ENCODE results near the gene LYST.
"Not testable (repeated sequence)": the region's sequence is repeated elsewhere in the genome, so short reads cannot be mapped to it uniquely, and the experiment has no call there.

LYST gene

GRCh38 chr1:235766794-235767285 is 99.9 kb downstream of the LYST start:
- no peak for DNase-seq (ENCODE audit: extremely low read depth, insufficient read length)
- no peak for TF ChIP-seq CTCF (IDR thresholded peaks at IDR 0.05; ENCODE audit: insufficient read depth, low read length, poor library complexity, severe bottlenecking)
- Histone ChIP-seq H3K36me3 (ENCODE audit: control insufficient read depth, insufficient read depth, low read length) (no peaks in the 10 kb centered on the region), H3K4me3 (replicated peaks; ENCODE audit: low read depth, low read length) (no peak overlapping the region), H3K27me3 (replicated peaks; ENCODE audit: control insufficient read depth, insufficient read depth, low read length) (no peaks in the 10 kb centered on the region)

GRCh38 chr1:235763962-235764361 is 102.7 kb downstream of the LYST start:
- no peak for TF ChIP-seq CTCF (IDR thresholded peaks at IDR 0.05; ENCODE audit: insufficient read depth, low read length, poor library complexity, severe bottlenecking)

GRCh38 chr1:235759336-235759735 is 107.4 kb downstream of the LYST start:
- H3K36me3 ChIP-seq (ENCODE audit: control insufficient read depth, insufficient read depth, low read length) = peaks cover 2% of the 10 kb centered on the region; the same call in 1 of the 2 replicates
- no peak for TF ChIP-seq CTCF (IDR thresholded peaks at IDR 0.05; ENCODE audit: insufficient read depth, low read length, poor library complexity, severe bottlenecking)
- no peaks in the 10 kb centered on the region for H3K27me3 ChIP-seq (replicated peaks; ENCODE audit: control insufficient read depth, insufficient read depth, low read length)
- no peak for DNase-seq (ENCODE audit: extremely low read depth, insufficient read length)
- H3K4me3 ChIP-seq (replicated peaks; ENCODE audit: low read depth, low read length) = no peak overlapping the region

More at GRCh38 chr1:235763962-235764361, 102.7 kb downstream of the LYST start:
- Histone ChIP-seq H3K27me3 (replicated peaks; ENCODE audit: control insufficient read depth, insufficient read depth, low read length) (no peaks in the 10 kb centered on the region), H3K36me3 (ENCODE audit: control insufficient read depth, insufficient read depth, low read length) (no peaks in the 10 kb centered on the region), H3K4me3 (replicated peaks; ENCODE audit: low read depth, low read length) (no peak overlapping the region)
- DNase-seq (ENCODE audit: extremely low read depth, insufficient read length) = peak; percentile 18

GRCh38 chr1:235758931-235759330 is 107.8 kb downstream of the LYST start:
- Histone ChIP-seq H3K36me3 (ENCODE audit: control insufficient read depth, insufficient read depth, low read length) (peaks cover 2% of the 10 kb centered on the region; the same call in 1 of the 2 replicates), H3K4me3 (replicated peaks; ENCODE audit: low read depth, low read length) (no peak overlapping the region), H3K27me3 (replicated peaks; ENCODE audit: control insufficient read depth, insufficient read depth, low read length) (no peaks in the 10 kb centered on the region)
- no peak for TF ChIP-seq CTCF (IDR thresholded peaks at IDR 0.05; ENCODE audit: insufficient read depth, low read length, poor library complexity, severe bottlenecking)
- no peak for DNase-seq (ENCODE audit: extremely low read depth, insufficient read length)

GRCh38 chr1:235757587-235758096 is 109.1 kb downstream of the LYST start:
- H3K27me3 ChIP-seq (replicated peaks; ENCODE audit: control insufficient read depth, insufficient read depth, low read length) = no peaks in the 10 kb centered on the region
- TF ChIP-seq CTCF (IDR thresholded peaks at IDR 0.05; ENCODE audit: insufficient read depth, low read length, poor library complexity, severe bottlenecking) = no peak
- no peak overlapping the region for H3K4me3 ChIP-seq (replicated peaks; ENCODE audit: low read depth, low read length)
- H3K36me3 ChIP-seq (ENCODE audit: control insufficient read depth, insufficient read depth, low read length) = peaks cover 2% of the 10 kb centered on the region
- no peak for DNase-seq (ENCODE audit: extremely low read depth, insufficient read length)

GRCh38 chr1:235754186-235754585 is 112.5 kb downstream of the LYST start:
- not testable (repeated sequence) for H3K36me3 ChIP-seq (ENCODE audit: control insufficient read depth, insufficient read depth, low read length); DNase-seq (ENCODE audit: extremely low read depth, insufficient read length); H3K27me3 ChIP-seq (replicated peaks; ENCODE audit: control insufficient read depth, insufficient read depth, low read length); H3K4me3 ChIP-seq (replicated peaks; ENCODE audit: low read depth, low read length)
